B cell (primary cell): ENCODE measurements around the gene TFE3. TPM values are rescaled to one million over a fixed set of nuclear protein-coding genes. Genes with fewer than 3 reads are reported as not detected.
A peak's percentile ranks its signal among the peaks of the same experiment; 100 is the strongest.

Experiments
- ATAC-seq: fragments of 200-7000 bp; cut with Tn5 transposase; one replicate; pipeline ENCODE4 v1.10.0; 2021; ENCODE audit warnings: low read depth, mild to moderate bottlenecking, moderate number of reproducible peaks, moderate library complexity
- CTCF ChIA-PET: fragments of 350-600 bp; sonication (Branson Sonifier 250); formaldehyde crosslinking; loops from one replicate; lab custom pipeline; 2021; ENCODE audit warnings: antibody characterized with exemption, inconsistent platforms; lab: Charles Lee
- POLR2A ChIA-PET: fragments of 350-600 bp; sonication (Branson Sonifier 250); formaldehyde crosslinking; loops from one replicate; lab custom pipeline; 2021; ENCODE audit warnings: antibody characterized with exemption; lab: Charles Lee
- DNase-seq: peaks from one replicate; pipeline ENCODE4 v3.0.0; 2013
- H2AFZ ChIP-seq: 2 replicates; pipeline ENCODE4 v1.6.1; 2012; ENCODE audit warnings: mild to moderate bottlenecking, low read depth, low read length; ENCODE audit not compliant: insufficient read depth, poor library complexity, severe bottlenecking
- H3K27ac ChIP-seq, 2 donors: 1 replicate in 1 of 2; 2 replicates in 1 of 2; pipeline ENCODE4 v1.5.1; 2012 to 2013; ENCODE audit warnings: low read length in 2 of 2, mild to moderate bottlenecking in 2 of 2, moderate library complexity in 1 of 2
- H3K27me3 ChIP-seq, 4 experiments: fragments of 200-600 bp in 1 of 4; sonication (generic) in 1 of 4; replicated peaks in 1 of 4; 1 replicate in 2 of 4; 2 replicates in 2 of 4; pipeline versions ENCODE4 v1.6.1 to v1.7.0; 2013 to 2016; ENCODE audit warnings: low read length in 3 of 4, mild to moderate bottlenecking in 2 of 4, mixed read lengths in 1 of 4, moderate library complexity in 1 of 4; ENCODE audit not compliant: insufficient read depth in 4 of 4, control insufficient read depth in 3 of 4; ENCODE audit errors: control extremely low read depth in 1 of 4
- H3K36me3 ChIP-seq, 2 experiments: replicated peaks in 1 of 2; 1 replicate in 1 of 2; 2 replicates in 1 of 2; pipeline versions ENCODE4 v1.6.1 to v1.7.1; 2013; ENCODE audit warnings: low read length in 1 of 2; ENCODE audit not compliant: insufficient read depth in 2 of 2, control insufficient read depth in 1 of 2; ENCODE audit errors: control extremely low read depth in 1 of 2, extremely low read depth in 1 of 2
- H3K4me1 ChIP-seq, 2 donors: fragments of 200-600 bp in 1 of 2; sonication (generic) in 1 of 2; 1 replicate in 1 of 2; 2 replicates in 1 of 2; pipeline versions ENCODE4 v1.5.1 to v1.6.1; 2013 to 2017; ENCODE audit warnings: low read length in 2 of 2; ENCODE audit not compliant: control insufficient read depth in 2 of 2, insufficient read depth in 2 of 2
- H3K4me2 ChIP-seq: replicated peaks from 2 replicates; pipeline ENCODE3; 2012; ENCODE audit warnings: mild to moderate bottlenecking, low read depth, low read length; ENCODE audit not compliant: poor library complexity, severe bottlenecking
- H3K4me3 ChIP-seq, 5 experiments: fragments of 200-600 bp in 1 of 5; sonication (generic) in 1 of 5; 1 replicate in 3 of 5; 2 replicates in 2 of 5; pipeline versions ENCODE4 v1.5.1 to v1.7.0; 2011 to 2016; ENCODE audit warnings: low read length in 4 of 5, mild to moderate bottlenecking in 4 of 5, low read depth in 2 of 5, control low read depth in 1 of 5, moderate library complexity in 1 of 5; ENCODE audit not compliant: insufficient read depth in 1 of 5; ENCODE audit errors: control extremely low read depth in 1 of 5, extremely low read depth in 1 of 5
- H3K79me2 ChIP-seq: fragments of 200-600 bp; sonication (generic); one replicate; pipeline ENCODE4 v1.6.0; 2016; ENCODE audit warnings: low read length; ENCODE audit not compliant: control insufficient read depth, insufficient read depth
- H3K9ac ChIP-seq: fragments of 200-600 bp; sonication (generic); 2 replicates; pipeline ENCODE4 v1.6.1; 2017; ENCODE audit warnings: mild to moderate bottlenecking, low read length, moderate library complexity
- H3K9me3 ChIP-seq, 3 donors: one replicate each; pipeline versions ENCODE4 v1.6.1 to v1.7.1; 2013; ENCODE audit warnings: low read length in 2 of 3; ENCODE audit not compliant: control insufficient read depth in 2 of 3, insufficient read depth in 1 of 3; ENCODE audit errors: control extremely low read depth in 1 of 3
- H4K20me1 ChIP-seq: 2 replicates; pipeline ENCODE4 v1.6.0; 2012; ENCODE audit warnings: mild to moderate bottlenecking, low read length; ENCODE audit not compliant: insufficient read depth, control insufficient read depth, poor library complexity, severe bottlenecking
- H3K27ac Mint-ChIP-seq: one replicate; pipeline ENCODE4 v1.8.0; 2021; ENCODE audit warnings: mixed read lengths
- H3K27me3 Mint-ChIP-seq: one replicate; pipeline ENCODE4 v1.8.0; 2021; ENCODE audit warnings: mixed read lengths
- H3K4me1 Mint-ChIP-seq: one replicate; pipeline ENCODE4 v1.8.0; 2021; ENCODE audit warnings: mixed read lengths
- H3K4me3 Mint-ChIP-seq: one replicate; pipeline ENCODE4 v1.8.0; 2021; ENCODE audit warnings: mixed read lengths
- H3K9me3 Mint-ChIP-seq: one replicate; pipeline ENCODE4 v1.8.0; 2022; ENCODE audit warnings: mixed read lengths; ENCODE audit not compliant: insufficient read depth
- EZH2 ChIP-seq: IDR thresholded peaks from 2 replicates; pipeline ENCODE4 v1.6.1; 2012; ENCODE audit warnings: borderline replicate concordance, low read depth, mild to moderate bottlenecking, moderate library complexity, low read length; ENCODE audit not compliant: insufficient read depth, poor library complexity, severe bottlenecking
- WGBS: methylation state at CpG from one replicate; pipeline ENCODE4 v1.1.5; 2013; ENCODE audit warnings: missing lambda C conversion rate; ENCODE audit not compliant: insufficient coverage; 5-methylcytosine and 5-hydroxymethylcytosine counted together
- intact Hi-C: fragments of 100-400 bp; cut with micrococcal nuclease; formaldehyde crosslinking; loops from one replicate; pipeline ENCODE4 v1.10.0; 2022
- polyA plus RNA-seq: library from polyadenylated mRNA; depleted of rRNA; stranded (reverse); fragments of >200 nt; gene quantifications from 2 replicates; pipeline ENCODE4 v1.2.3, GENCODE V29; 2012
- total RNA-seq, 2 donors: library from RNA; stranded (reverse); fragments of 120-200 nt in 1 of 2; gene quantifications; 1 replicate in 1 of 2; 2 replicates in 1 of 2; pipeline versions ENCODE4 v1.2.3 to v1.2.4, GENCODE V29; 2013 to 2022
- TF ChIP-seq, protein P1 (sequence below): fragments of 200-600 bp; IDR thresholded peaks from one replicate; pipeline ENCODE4 v1.8.0; 2022; ENCODE audit warnings: antibody characterized with exemption, mild to moderate bottlenecking

Gene TFE3
- total and polyA plus RNA-seq, 2 donors (not counting 1 experiment from before 2014, with no cell fraction given) = 21.0 to 38.9 TPM

DNA sequence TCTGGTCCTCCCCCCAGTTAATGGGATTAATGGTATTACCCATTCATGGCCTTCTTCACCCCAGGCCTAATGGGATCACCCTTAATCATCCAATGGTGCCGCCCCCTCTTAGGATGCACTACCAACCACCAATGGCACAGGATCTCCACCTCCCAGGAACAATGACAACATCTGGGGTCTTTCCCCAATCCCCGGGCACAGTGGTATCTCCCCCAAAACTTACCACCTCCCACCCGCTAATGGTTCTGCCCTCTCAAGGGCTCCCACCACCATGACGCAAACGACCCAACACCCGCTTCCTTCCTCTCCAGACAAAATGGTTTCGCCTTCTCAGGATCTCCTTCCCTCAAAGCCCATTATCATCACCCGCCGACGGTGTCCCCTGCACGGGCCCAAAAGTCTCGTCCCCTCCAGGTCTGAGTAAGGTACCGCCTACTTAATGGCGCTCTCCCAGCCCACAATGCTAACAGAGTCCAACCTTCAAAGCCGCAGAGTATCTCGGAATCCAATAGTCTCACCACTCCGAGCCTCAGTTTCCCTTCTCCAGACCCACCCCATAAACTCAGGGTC, 41.6 kb downstream of the TFE3 start:
- peaks cover 0 to 16% of the 10 kb centered on the region in 2 experiments for H3K36me3 ChIP-seq
- peaks cover 28% of the 10 kb centered on the region for H3K4me1 Mint-ChIP-seq
- H3K4me2 ChIP-seq = peak overlapping the region; percentile 75
- 2% methylated on average over 16 of the region's 17 CpGs for WGBS
- peaks cover 25% of the 10 kb centered on the region for H3K79me2 ChIP-seq
- peak overlapping the region; percentile 98 for H3K27ac Mint-ChIP-seq
- H3K4me1 ChIP-seq = peaks cover 8 to 14% of the 10 kb centered on the region in 2 donors
- CTCF ChIA-PET = interaction anchor here (0.9 to 1.0 kb wide), 2 partner anchors 29 to 42 kb away, joined by 6 to 7 read pairs; partner anchors contain the start of gene TFE3
- peak overlapping the region; percentile 97 to 99 for H3K27ac ChIP-seq
- H3K4me3 ChIP-seq = peak overlapping the region; percentile 66 to 93 (median 86)
- TF ChIP-seq EZH2 = no peak
- TF ChIP-seq, protein P1, sequence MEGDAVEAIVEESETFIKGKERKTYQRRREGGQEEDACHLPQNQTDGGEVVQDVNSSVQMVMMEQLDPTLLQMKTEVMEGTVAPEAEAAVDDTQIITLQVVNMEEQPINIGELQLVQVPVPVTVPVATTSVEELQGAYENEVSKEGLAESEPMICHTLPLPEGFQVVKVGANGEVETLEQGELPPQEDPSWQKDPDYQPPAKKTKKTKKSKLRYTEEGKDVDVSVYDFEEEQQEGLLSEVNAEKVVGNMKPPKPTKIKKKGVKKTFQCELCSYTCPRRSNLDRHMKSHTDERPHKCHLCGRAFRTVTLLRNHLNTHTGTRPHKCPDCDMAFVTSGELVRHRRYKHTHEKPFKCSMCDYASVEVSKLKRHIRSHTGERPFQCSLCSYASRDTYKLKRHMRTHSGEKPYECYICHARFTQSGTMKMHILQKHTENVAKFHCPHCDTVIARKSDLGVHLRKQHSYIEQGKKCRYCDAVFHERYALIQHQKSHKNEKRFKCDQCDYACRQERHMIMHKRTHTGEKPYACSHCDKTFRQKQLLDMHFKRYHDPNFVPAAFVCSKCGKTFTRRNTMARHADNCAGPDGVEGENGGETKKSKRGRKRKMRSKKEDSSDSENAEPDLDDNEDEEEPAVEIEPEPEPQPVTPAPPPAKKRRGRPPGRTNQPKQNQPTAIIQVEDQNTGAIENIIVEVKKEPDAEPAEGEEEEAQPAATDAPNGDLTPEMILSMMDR = no peak
- H3K9me3 ChIP-seq = no peaks in the 10 kb centered on the region
- peak overlapping the region; percentile 78 for H2AFZ ChIP-seq
- H3K27me3 ChIP-seq = no peaks in the 10 kb centered on the region
- DNase-seq (peak; percentile 78), ATAC-seq (peak; percentile 12)
- H3K9ac ChIP-seq = peak overlapping the region; percentile 85
- POLR2A ChIA-PET = interaction anchor here (0.8 to 1.6 kb wide), 7 partner anchors 41 to 104 kb away, joined by 3 to 16 read pairs (median 4); partner anchors contain the start of genes PQBP1, TFE3, TIMM17B and WDR45
- peaks cover 4% of the 10 kb centered on the region for H4K20me1 ChIP-seq
- no peaks in the 10 kb centered on the region for H3K27me3 Mint-ChIP-seq
- H3K4me3 Mint-ChIP-seq = peak overlapping the region; percentile 95
- H3K9me3 Mint-ChIP-seq = no peaks in the 10 kb centered on the region
- intact Hi-C loops = loop anchor here (1.0 to 2.0 kb wide), 5 partner anchors 12 to 100 kb away; partner anchors contain the start of genes TFE3 and WDR45

DNA sequence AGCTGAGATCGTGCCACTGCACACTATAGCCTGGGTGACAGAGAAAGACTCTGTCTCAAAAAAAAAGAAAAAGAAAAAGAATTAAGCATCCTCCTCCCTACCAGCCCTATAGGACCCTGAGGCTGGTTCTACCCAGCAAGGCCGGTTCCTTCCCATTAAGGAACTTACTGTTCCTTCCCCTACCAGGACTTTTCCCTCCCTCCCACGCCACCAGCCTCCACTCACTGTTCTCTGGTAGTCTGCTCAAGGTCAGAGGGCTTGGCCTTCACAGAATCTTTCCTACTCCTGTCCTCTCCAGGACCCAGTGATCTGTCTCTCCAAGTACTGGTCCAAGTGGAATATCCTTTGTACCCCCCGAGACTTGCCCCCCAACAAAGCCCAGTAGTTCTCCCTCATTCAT, 42.5 kb downstream of the TFE3 start:
- no peaks in the 10 kb centered on the region for H3K9me3 Mint-ChIP-seq
- peaks cover 30% of the 10 kb centered on the region for H3K4me1 Mint-ChIP-seq
- Histone ChIP-seq H4K20me1 (peaks cover 4% of the 10 kb centered on the region), H3K27ac (peak overlapping the region in 1 of 2 donors; percentile 99), H3K36me3 (peaks cover 0 to 18% of the 10 kb centered on the region in 2 experiments), H3K79me2 (peaks cover 25% of the 10 kb centered on the region), H2AFZ (no peak overlapping the region), H3K4me1 (peaks cover 8 to 14% of the 10 kb centered on the region in 2 donors), H3K27me3 (no peaks in the 10 kb centered on the region), H3K9me3 (no peaks in the 10 kb centered on the region), H3K4me3 (no peak overlapping the region), H3K4me2 (peak overlapping the region; percentile 75), H3K9ac (no peak overlapping the region)
- ChIA-PET CTCF (no interaction called here), POLR2A (interaction anchor here (0.7 kb wide), 1 partner anchor 253 kb away, joined by 4 read pairs; no protein-coding TSS in a partner anchor)
- H3K27ac Mint-ChIP-seq = no peak overlapping the region
- H3K4me3 Mint-ChIP-seq = peak overlapping the region; percentile 95
- intact Hi-C loops = no loop called here
- DNase-seq = no peak
- no peaks in the 10 kb centered on the region for H3K27me3 Mint-ChIP-seq
- 100% methylated on average over 1 of the region's 4 CpGs for WGBS
- no peak for ATAC-seq
- no peak for TF ChIP-seq EZH2
- TF ChIP-seq, protein P1 = no peak
